Measurements from ENCODE around the gene AKT2.
"Not testable (repeated sequence)": the region's sequence is repeated elsewhere in the genome, so short reads cannot be mapped to it uniquely, and the experiment has no call there.

The AKT2 gene

DNA sequence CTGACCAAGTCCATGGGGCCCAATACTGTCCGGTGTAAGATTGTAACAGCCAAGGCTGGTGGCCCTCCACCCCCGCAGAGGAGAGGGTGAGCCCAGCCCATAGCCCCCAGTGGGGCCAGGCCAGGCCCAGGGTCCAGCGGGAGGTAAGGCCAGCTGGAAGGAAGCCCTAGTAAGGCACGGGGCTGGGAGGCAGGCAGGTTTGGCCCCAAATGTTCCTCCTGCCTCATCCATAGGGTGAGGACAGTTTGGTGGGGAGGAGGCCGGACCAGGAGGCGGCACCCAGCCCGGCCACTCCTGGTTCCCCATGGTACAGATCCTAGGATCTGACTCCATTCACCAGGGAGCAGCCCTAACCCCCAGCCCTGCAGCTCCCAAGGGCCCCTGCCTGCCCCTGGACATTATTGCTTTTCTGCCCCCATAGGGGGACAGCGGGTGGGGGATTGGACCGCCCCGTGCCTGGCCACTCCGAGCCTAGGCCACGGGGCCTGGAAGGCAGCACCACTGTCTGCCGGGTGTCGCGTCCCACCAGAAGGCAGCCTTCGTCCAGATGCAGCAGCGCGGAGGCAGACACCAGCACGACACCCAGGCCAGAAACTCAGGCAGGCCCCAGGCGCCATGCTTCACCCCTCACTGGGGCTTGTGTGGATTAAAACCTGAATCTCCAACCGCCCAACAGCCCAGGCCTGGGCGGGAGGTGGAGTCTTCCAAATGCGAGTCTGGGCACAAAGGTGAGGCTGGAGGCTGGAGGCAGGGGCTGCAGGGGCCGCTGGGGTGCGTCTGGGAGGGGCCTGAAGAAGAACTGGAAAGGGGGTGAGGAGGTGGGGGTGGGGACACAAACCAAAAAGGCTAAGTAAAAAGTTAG, 52.0 kb downstream of the AKT2 start:
- no peak for DNase-seq

- no peak for DNase-seq
These were observed 52.7 kb downstream of the AKT2 start for GRCh38 chr19:40232479-40232878.

DNA sequence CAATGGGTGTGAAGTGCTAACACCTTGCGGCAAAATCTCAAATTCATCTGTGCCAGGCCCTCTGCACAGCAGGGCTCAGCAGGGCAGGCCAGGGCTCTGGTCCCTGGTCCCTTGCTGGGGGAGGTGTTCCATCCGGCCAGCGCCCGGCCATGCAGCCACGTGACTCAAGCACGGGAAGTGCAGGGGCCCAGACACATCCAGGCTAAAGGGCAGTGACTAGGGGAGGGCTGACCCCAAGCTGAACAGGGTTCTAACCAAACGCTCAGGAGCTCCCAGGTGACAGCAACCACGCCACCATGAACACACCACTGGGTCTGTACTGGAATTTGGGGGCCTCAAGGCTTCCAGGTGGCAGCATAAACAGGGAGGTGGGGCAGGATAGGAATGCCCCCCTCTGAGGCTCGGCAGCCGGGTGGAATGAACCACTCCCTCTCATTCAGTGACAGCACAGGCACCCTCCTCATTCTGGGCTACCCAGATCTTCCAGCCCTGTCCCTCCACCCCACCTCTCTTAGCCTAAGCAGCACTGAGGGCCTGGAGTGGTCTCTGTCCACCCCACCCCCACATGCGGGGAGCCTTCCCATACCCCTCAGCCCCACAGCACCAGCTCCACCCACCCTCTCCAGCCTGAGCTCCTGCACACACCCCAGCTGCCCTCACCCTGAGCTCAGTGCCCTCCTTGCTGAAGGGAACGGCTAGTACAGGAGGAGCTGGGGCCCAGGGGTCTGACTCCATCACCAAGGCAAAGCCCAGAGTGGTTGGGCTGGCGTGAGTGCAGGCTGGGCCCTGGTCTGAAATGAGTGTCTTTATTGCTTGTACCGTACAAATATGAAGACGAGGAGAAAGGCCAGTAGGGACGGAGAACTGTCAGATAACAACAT, 53.4 kb downstream of the AKT2 start:
- DNase-seq: no peak

GRCh38 chr19:40231057-40231456, 54.1 kb downstream of the AKT2 start:
- DNase-seq: no peak

DNA sequence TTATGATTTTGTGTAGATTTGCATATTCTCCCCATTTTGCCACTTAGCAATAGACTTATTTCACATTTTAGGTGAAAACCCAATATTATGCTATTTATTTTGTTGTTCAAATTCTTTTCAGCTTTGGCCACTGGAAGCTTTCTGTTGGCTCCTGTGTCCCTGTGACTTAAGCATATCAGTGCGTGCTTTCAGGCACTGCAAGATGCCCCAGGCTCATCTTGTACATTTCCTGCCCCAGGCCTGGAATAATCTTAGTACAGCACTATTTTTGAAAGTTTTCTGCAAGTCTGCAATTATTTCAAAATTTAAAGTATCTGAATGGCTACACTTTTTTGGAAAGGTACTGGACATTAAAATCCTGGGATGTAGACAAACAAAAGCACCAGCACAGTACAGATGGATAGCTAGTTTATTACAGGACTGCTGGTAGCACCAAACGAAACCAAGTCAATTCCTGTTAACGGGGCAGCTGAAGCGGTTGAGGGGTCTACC, 55.2 kb downstream of the AKT2 start:
- no peak for DNase-seq

- no peak for DNase-seq
These were observed 55.7 kb downstream of the AKT2 start for GRCh38 chr19:40229484-40229883.

DNA sequence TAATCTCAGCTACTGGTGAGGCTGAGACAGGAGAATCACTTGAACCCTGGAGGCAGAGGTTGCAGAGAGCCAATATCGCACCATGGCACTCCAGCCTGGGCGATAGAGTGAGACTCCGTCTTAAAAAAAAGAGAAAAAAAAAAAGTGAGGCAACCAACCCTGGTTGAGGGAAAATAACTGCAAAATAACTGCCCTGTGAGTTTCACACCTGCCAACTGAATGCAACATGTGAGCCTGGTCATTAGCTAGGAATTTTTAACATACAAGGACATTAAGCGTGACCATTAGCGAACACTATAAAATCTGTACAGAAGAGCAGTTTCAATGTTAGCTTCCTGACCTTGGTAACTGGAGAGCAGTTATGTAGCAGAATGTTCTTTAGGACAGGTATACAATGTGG, 56.3 kb downstream of the AKT2 start:
- DNase-seq: no peak

GRCh38 chr19:40228346-40228745, 56.8 kb downstream of the AKT2 start:
- no peak for DNase-seq

- no peak for DNase-seq
These were observed 59.5 kb downstream of the AKT2 start for GRCh38 chr19:40225440-40226305.

DNA sequence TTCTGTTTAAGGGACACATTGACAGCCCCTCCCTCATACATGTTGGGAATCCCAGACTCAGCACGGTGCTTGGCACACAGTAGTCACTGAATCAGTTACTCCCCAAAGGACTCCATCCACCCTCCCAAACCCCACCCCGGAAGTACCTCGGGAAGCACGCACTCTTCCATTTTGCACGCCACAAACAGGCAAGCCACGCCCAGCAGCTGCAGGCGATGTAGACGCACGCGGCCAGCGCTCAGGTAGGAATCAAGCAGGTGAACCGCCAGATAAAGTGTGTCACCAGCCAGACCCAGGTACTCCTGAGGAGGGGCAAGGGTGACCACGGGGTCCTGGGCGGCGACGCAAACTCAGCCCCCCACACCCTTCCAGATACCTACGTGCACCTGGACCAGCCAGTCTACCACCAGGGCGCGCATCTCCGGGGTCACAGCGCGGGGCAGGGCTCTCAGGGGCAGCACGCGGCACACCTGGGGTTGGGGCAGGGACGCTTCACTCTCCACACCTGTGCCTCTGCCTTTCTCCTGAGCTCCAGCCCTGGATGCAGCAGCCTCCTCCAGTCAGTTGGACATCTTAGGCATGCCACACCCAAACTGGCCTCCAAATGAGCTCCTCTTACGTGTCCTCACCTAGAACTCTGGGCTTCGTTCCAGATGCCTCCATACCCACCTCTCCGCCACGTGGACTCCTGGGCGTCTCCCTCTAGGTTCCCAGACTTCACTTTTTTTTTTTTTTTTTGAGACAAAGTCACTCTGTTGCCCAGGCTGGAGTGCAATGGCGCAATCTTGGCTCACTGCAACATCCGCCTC, 60.6 kb downstream of the AKT2 start:
- DNase-seq: no peak

DNA sequence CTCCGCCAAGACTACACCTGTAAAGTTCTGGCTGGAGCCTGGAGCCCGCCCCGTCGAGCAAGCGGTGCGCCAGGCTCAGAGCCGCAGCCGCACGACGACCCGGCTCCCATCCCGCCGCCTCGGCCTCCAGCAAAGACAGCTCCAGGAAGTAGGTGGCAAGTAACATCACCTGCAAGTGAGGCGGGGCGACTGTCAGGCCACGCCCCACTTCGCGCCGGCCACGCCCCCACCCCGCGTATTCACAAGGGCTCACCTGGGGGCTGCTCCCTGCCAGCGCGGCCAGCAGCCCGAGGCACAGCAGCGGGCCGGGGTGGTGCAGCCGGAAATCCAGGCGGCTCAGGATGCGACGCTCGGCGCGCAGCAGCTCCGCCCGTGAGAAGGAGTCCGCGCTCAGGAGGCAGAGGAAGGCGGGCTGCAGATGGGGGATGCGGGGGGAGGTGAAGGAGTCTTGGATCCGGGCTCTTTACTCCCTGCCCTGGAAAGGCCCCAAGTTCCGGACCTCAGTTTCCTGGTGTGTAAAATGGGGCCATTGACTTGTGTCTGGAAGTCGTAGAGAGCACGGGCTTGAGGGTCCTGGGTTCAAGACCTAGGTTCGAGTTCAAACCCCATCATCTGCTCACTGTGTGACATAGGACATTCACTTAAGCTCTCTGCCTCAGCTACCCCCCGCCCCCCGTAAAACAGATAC, 61.9 kb downstream of the AKT2 start:
- peak; percentile 19 for DNase-seq

DNA sequence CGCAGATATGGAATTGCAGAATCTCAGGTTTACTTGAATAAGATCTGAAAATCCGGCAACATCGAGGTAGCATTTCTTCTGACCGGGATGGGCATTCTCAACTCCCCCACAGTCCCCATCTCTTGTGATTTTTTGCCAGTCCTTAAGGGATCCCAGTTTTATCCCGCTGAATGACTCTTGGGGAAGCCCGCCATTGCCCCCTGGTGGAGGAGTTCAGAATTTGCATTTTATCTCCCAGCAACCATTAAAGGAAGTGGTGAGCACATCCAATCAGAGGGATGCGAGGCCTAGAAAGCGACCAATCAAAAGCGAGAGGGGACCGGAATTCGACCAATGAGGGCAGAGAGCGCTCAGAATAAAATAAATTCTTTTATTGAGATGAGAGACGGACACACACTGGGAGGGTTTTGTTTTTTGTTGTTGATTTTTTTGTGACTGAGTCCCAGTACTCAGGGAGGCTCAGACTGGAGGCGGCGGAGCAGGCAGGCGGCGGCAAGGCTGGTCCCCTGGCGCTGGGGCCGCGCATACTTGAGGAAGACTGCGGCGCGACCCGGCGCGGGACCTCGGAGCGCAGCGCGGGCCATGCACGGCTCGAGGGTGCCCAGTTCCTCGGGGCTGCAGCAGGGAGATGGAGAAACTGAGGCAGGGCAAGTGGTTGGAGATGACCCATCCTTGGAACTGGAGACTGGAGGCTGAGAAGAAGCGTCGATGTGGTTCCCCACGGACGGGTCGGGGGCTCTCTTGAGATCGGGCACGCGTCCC, 63.1 kb downstream of the AKT2 start:
- DNase-seq: peak; percentile 53

DNA sequence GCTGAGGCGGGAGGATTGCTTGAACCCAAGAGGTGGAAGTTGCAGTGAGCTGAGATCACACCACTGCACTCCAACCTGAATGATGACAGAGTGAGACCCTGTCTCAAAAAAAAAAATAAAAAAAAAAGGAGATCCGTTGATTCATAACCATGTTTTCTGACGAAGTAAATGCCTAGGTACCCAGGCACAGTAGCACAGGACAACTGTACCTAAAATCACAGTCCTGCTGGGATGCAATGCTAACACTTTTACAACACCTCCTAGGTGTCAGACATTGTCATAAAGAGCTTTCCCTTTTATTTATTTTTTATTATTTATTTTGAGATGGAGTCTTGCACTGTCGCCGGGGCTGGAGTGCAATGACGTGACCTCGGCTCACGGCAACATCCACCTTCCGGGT, 64.5 kb downstream of the AKT2 start:
- no peak for DNase-seq

GRCh38 chr19:40219721-40220276, 65.3 kb downstream of the AKT2 start:
- DNase-seq: no peak

GRCh38 chr19:40219029-40219428, 66.1 kb downstream of the AKT2 start:
- DNase-seq: not testable (repeated sequence)

- no peak for DNase-seq
These were observed 66.9 kb downstream of the AKT2 start, which contains the start of gene TTC9B for GRCh38 chr19:40217934-40218890. Gene TTC9B (minus strand): TSS chr19:40218384. CDS start chr19:40218381, 3 bp downstream.

GRCh38 chr19:40217027-40217810, 67.9 kb downstream of the AKT2 start:
- DNase-seq: no peak

GRCh38 chr19:40216777-40217026, 68.4 kb downstream of the AKT2 start:
- no peak for DNase-seq
